ENCODE measurements around the gene MMP7.

- TF ChIP-seq CTCF (optimal IDR thresholded peaks at IDR 0.05 in 1 of 3, IDR thresholded peaks at IDR 0.05 in 1 of 3, conservative IDR thresholded peaks at IDR 0.05 in 1 of 3; ENCODE audit: extremely low read depth in 1 of 3, insufficient read depth in 2 of 3, low read length in 3 of 3) (no peak), EZH2 (IDR thresholded peaks at IDR 0.05; ENCODE audit: low read length) (no peak)
Measured at GRCh38 chr11:102551169-102551781, 20.7 kb upstream of the MMP7 start.

Data from keratinocyte (primary cell).